Panc1 (cell line): ENCODE results near the gene CRHR2. TPM values are rescaled to one million over a fixed set of nuclear protein-coding genes. Genes with fewer than 3 reads are reported as not detected.

ENCODE experiments used
- ATAC-seq: fragments of 200-7000 bp; cut with Tn5 transposase; 2 replicates; pipeline ENCODE4 v1.9.1; 2020; ENCODE audit warnings: mild to moderate bottlenecking, moderate library complexity
- BruUV-seq: library from RNA; stranded (reverse); fragments of 400-500 nt; replicated peaks from 2 replicates; lab custom pipeline; 2021; lab: Mats Ljungman, UMichigan
- CTCF ChIA-PET: fragments of 300-600 bp; sonication (Branson Sonifier 250); formaldehyde crosslinking; loops from one replicate; lab custom pipeline; 2022; ENCODE audit warnings: antibody characterized with exemption; lab: Charles Lee
- POLR2A ChIA-PET: fragments of 300-600 bp; sonication (Branson Sonifier 250); formaldehyde crosslinking; loops from one replicate; lab custom pipeline; 2022; ENCODE audit warnings: antibody characterized with exemption; lab: Charles Lee
- DNase-seq: peaks from one replicate; pipeline ENCODE4 v3.0.0-alpha.2; 2010; ENCODE audit warnings: low read depth, low spot score
- H3K27ac ChIP-seq: 2 replicates; pipeline ENCODE4 v1.5.1; 2011; ENCODE audit warnings: mild to moderate bottlenecking, low read length, inconsistent platforms
- H3K27me3 ChIP-seq: fragments of 200-500 bp; sonication (Bioruptor generic); 2 replicates; pipeline ENCODE4 v1.6.0; 2014; ENCODE audit warnings: low read length, inconsistent platforms; ENCODE audit not compliant: control insufficient read depth, insufficient read depth
- H3K36me3 ChIP-seq: fragments of 200-500 bp; sonication (Bioruptor generic); 2 replicates; pipeline ENCODE4 v1.5.1; 2014; ENCODE audit warnings: inconsistent platforms, mild to moderate bottlenecking, low read length, moderate library complexity; ENCODE audit not compliant: control insufficient read depth, insufficient read depth
- H3K4me1 ChIP-seq: 2 replicates; pipeline ENCODE4 v1.5.1; 2011; ENCODE audit warnings: inconsistent platforms, mild to moderate bottlenecking, low read length, moderate library complexity; ENCODE audit not compliant: control insufficient read depth, insufficient read depth
- H3K4me3 ChIP-seq, 2 experiments: 2 replicates each; pipeline ENCODE4 v1.5.1; 2011 to 2012; ENCODE audit warnings: low read depth in 2 of 2, low read length in 2 of 2, mild to moderate bottlenecking in 2 of 2, inconsistent platforms in 1 of 2, moderate library complexity in 1 of 2
- H3K9me3 ChIP-seq: fragments of 200-500 bp; sonication (Bioruptor generic); 2 replicates; pipeline ENCODE4 v1.5.1; 2014; ENCODE audit warnings: low read depth, mild to moderate bottlenecking, inconsistent platforms, low read length, moderate library complexity; ENCODE audit not compliant: control insufficient read depth, insufficient read depth
- CTCF ChIP-seq: fragments of 450-650 bp; IDR thresholded peaks from 2 replicates; pipeline ENCODE4 v1.5.1; 2017; ENCODE audit warnings: mild to moderate bottlenecking
- POLR2AphosphoS5 ChIP-seq: IDR thresholded peaks from 2 replicates; pipeline ENCODE4 v1.6.1; 2012; ENCODE audit warnings: mild to moderate bottlenecking, low read depth, low read length, moderate library complexity
- REST ChIP-seq, 2 experiments: IDR thresholded peaks; 2 replicates each; pipeline ENCODE4 v1.6.1; 2011 to 2012; ENCODE audit warnings: low read depth in 2 of 2, control low read depth in 1 of 2, low read length in 1 of 2, mild to moderate bottlenecking in 1 of 2, moderate library complexity in 1 of 2; ENCODE audit not compliant: insufficient read depth in 1 of 2
- SIN3A ChIP-seq: IDR thresholded peaks from 2 replicates; pipeline ENCODE4 v1.6.1; 2012; ENCODE audit warnings: low read depth, mild to moderate bottlenecking, low read length, moderate library complexity, borderline replicate concordance; ENCODE audit not compliant: insufficient read depth
- in situ Hi-C: cut with HindIII; loops from 2 replicates; pipeline ENCODE4 v1.10.0; 2016; ENCODE audit warnings: low sequenced_read_pairs, low pct_unique_long_range_greater_than_20kb
- intact Hi-C: fragments of 100-400 bp; cut with micrococcal nuclease; formaldehyde crosslinking; loops from one replicate; pipeline ENCODE4 v1.10.0; 2022; ENCODE audit not compliant: unreplicated experiment
- total RNA-seq: library from RNA; stranded (reverse); gene quantifications from one replicate; pipeline ENCODE4 v1.2.1, GENCODE V29; 2021; ENCODE audit not compliant: unreplicated experiment

Gene CRHR2
- total RNA-seq, 1 experiment from 2014 or later: not detected

- Histone ChIP-seq H3K36me3 (peaks cover 83% of the 10 kb centered on the region), H3K4me3 (no peak overlapping the region), H3K4me1 (no peaks in the 10 kb centered on the region), H3K9me3 (no peaks in the 10 kb centered on the region), H3K27ac (no peak overlapping the region), H3K27me3 (no peaks in the 10 kb centered on the region)
- BruUV-seq: no TSS peak
- in situ Hi-C loops (no loop called here), intact Hi-C loops (no loop called here)
- ATAC-seq (no peak; the same call in 1 of the 2 replicates), DNase-seq (no peak)
- POLR2A ChIA-PET: interaction anchor here (0.6 to 0.7 kb wide), 2 partner anchors 14 to 178 kb away, joined by 3 to 4 read pairs; no protein-coding TSS in a partner anchor
- CTCF ChIA-PET: no interaction called here
- no peak for TF ChIP-seq CTCF
- TF ChIP-seq POLR2AphosphoS5: 0 out of 2 replicates have a peak, but pooled peaks have one; percentile 20
- no peak for TF ChIP-seq REST (IDR thresholded peaks at IDR 0.05; ENCODE audit: insufficient read depth in 1 of 2, low read depth in 2 of 2, low read length in 1 of 2)
- no peak for TF ChIP-seq SIN3A
Observed at GRCh38 chr7:30613366-30614325, 68.6 kb downstream of the CRHR2 start.

GRCh38 chr7:30612658-30613265 lies 69.5 kb downstream of the CRHR2 start:
- Histone ChIP-seq H3K27ac (no peak overlapping the region), H3K9me3 (no peaks in the 10 kb centered on the region), H3K27me3 (no peaks in the 10 kb centered on the region), H3K36me3 (peaks cover 83% of the 10 kb centered on the region), H3K4me3 (no peak overlapping the region), H3K4me1 (no peaks in the 10 kb centered on the region)
- POLR2A ChIA-PET: interaction anchor here (0.6 kb wide), 1 partner anchor 15 kb away, joined by 3 read pairs; no protein-coding TSS in a partner anchor
- CTCF ChIA-PET: no interaction called here
- ATAC-seq (no peak), DNase-seq (no peak)
- BruUV-seq: no TSS peak
- intact Hi-C loops (no loop called here), in situ Hi-C loops (no loop called here)
- TF ChIP-seq SIN3A (no peak), POLR2AphosphoS5 (0 out of 2 replicates have a peak, but pooled peaks have one; percentile 17)
